PFSK-1 (cell line): ENCODE results near the gene PGGHG.

ENCODE experiments used
- FOXP2 ChIP-seq: optimal IDR thresholded peaks from 2 replicates; pipeline ENCODE3; 2011; ENCODE audit warnings: borderline replicate concordance, control low read depth, inconsistent platforms; ENCODE audit not compliant: insufficient read depth; ENCODE audit errors: extremely low read length, extremely low read depth
- POLR2AphosphoS5 ChIP-seq: IDR thresholded peaks from 2 replicates; pipeline ENCODE4 v1.6.1; 2012; ENCODE audit warnings: low read depth, mild to moderate bottlenecking, control low read depth, low read length, moderate library complexity
- SIN3A ChIP-seq: IDR thresholded peaks from 2 replicates; pipeline ENCODE4 v1.6.1; 2012; ENCODE audit warnings: mild to moderate bottlenecking, low read length, moderate library complexity, borderline replicate concordance; ENCODE audit not compliant: insufficient read depth
- TAF1 ChIP-seq: IDR thresholded peaks from 2 replicates; pipeline ENCODE4 v1.6.1; 2012; ENCODE audit warnings: low read length, control low read depth, borderline replicate concordance; ENCODE audit not compliant: insufficient read depth
- TF ChIP-seq, protein P1 (sequence below), 2 experiments: IDR thresholded peaks; 2 replicates each; pipeline versions ENCODE4 v1.6.1 to v1.8.0; 2011 to 2012; ENCODE audit warnings: low read depth in 2 of 2, low read length in 2 of 2, control low read depth in 1 of 2, inconsistent platforms in 1 of 2, mild to moderate bottlenecking in 1 of 2, moderate library complexity in 1 of 2; ENCODE audit not compliant: insufficient read depth in 1 of 2

PGGHG gene

DNA sequence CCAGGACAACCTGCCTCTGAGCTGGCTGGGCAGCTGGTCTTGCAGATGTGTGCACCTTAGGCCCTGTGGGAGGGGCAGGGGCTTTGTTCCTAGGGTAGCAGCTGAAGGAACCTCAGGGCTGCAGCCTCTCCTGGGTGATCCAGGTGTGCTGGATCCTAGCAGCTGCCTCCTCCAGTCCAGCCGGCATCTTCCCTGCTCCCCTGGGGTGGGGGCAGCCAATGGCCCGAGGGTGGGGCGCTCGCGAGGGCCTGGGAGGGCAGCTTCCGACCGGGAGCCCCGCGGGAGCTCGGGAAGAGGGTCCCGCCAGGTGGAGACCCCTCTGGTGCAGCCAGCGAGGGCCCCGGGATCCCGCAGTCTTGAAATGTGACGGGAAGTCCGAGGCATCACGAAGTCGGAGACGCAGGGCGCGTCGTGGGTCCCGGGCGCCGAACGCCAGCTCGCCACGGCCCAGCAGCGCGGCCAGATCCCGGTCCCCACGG lies 26.6 kb downstream of the PGGHG start:
- no peak for TF ChIP-seq SIN3A
- TF ChIP-seq, protein P1, sequence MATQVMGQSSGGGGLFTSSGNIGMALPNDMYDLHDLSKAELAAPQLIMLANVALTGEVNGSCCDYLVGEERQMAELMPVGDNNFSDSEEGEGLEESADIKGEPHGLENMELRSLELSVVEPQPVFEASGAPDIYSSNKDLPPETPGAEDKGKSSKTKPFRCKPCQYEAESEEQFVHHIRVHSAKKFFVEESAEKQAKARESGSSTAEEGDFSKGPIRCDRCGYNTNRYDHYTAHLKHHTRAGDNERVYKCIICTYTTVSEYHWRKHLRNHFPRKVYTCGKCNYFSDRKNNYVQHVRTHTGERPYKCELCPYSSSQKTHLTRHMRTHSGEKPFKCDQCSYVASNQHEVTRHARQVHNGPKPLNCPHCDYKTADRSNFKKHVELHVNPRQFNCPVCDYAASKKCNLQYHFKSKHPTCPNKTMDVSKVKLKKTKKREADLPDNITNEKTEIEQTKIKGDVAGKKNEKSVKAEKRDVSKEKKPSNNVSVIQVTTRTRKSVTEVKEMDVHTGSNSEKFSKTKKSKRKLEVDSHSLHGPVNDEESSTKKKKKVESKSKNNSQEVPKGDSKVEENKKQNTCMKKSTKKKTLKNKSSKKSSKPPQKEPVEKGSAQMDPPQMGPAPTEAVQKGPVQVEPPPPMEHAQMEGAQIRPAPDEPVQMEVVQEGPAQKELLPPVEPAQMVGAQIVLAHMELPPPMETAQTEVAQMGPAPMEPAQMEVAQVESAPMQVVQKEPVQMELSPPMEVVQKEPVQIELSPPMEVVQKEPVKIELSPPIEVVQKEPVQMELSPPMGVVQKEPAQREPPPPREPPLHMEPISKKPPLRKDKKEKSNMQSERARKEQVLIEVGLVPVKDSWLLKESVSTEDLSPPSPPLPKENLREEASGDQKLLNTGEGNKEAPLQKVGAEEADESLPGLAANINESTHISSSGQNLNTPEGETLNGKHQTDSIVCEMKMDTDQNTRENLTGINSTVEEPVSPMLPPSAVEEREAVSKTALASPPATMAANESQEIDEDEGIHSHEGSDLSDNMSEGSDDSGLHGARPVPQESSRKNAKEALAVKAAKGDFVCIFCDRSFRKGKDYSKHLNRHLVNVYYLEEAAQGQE (IDR thresholded peaks at IDR 0.05; ENCODE audit: insufficient read depth in 1 of 2, low read depth in 2 of 2, low read length in 2 of 2), result no peak
- no peak for TF ChIP-seq TAF1
- no peak for TF ChIP-seq POLR2AphosphoS5

DNA sequence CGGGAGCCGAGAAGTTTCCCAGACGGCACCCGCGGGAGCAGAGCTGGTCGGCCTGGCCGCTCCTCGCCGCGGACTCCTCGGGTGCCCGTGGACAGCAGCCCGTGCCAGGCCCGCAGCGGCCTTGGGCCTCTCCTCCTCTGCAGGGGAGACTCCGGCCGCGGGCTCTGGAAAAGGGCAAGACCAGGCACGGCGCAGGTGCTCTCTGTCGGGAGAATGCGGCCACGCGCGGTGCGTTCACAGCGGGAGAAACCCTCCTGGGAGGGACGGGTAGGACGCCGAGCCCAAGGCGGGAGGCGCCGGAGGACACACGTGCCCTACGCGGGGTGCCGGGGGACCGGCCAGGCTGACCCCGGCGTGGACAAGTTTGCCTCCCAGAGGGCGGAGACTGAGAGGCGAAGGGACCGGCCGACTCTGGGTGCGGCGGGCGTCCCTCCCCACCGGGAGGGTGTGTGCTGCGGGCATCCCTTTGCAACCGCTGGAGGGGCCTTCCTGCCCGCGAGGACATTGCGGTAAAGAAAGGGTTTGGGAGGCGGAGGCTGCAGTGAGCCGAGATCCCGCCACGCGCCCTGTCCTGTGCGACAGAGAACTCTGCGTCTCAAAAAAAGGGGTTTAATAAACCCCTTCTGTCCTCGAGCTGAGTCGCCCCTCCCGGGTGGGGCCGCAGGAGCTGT lies 27.2 kb downstream of the PGGHG start:
- TF ChIP-seq, protein P1 (IDR thresholded peaks at IDR 0.05; ENCODE audit: insufficient read depth in 1 of 2, low read depth in 2 of 2, low read length in 2 of 2), result no peak
- TF ChIP-seq SIN3A, result no peak
- TF ChIP-seq TAF1, result no peak
- no peak for TF ChIP-seq POLR2AphosphoS5
- no peak for TF ChIP-seq FOXP2

DNA sequence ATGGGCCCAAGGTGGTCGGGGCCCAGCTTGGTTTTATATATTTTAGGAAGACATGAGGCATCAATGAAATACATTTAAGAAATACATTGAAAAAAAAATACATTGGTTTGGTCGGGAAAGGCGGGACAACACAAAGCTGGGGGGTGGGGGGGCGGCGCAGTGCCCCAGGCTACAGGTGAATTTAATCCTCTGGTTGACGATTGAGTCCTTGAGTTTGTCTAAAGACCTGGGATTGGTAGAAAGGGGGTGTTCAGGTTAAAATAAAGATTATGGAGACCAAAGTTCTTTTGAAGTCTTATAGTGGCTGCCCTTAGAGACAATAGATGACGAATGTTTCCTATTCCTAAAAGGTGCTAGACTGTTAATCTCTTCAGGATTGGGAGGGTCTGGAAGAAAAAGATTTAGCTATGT lies 28.0 kb downstream of the PGGHG start:
- no peak for TF ChIP-seq FOXP2
- no peak for TF ChIP-seq SIN3A
- TF ChIP-seq, protein P1 (IDR thresholded peaks at IDR 0.05; ENCODE audit: insufficient read depth in 1 of 2, low read depth in 2 of 2, low read length in 2 of 2), result no peak
- no peak for TF ChIP-seq POLR2AphosphoS5
- TF ChIP-seq TAF1, result no peak

DNA sequence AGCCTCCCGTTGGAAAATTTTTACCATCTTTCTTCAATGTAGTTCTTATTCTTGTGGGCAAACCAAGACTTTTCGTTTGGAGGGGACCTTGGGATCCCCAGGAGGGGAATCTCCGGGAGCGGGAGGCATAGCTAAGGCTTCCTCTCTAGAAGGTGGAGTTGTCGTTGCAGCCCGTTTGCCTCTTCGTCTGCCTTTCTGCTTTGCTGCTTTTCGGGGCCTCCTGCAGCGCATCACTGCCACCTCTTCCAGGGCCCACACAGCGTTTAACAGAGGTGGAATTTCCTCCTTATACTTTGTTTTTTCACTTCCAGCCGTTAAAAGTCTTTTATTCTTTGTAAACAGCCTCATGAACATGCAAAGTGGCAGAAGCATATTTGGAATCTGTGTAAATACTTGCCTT lies 35.2 kb downstream of the PGGHG start:
- no peak for TF ChIP-seq TAF1

DNA sequence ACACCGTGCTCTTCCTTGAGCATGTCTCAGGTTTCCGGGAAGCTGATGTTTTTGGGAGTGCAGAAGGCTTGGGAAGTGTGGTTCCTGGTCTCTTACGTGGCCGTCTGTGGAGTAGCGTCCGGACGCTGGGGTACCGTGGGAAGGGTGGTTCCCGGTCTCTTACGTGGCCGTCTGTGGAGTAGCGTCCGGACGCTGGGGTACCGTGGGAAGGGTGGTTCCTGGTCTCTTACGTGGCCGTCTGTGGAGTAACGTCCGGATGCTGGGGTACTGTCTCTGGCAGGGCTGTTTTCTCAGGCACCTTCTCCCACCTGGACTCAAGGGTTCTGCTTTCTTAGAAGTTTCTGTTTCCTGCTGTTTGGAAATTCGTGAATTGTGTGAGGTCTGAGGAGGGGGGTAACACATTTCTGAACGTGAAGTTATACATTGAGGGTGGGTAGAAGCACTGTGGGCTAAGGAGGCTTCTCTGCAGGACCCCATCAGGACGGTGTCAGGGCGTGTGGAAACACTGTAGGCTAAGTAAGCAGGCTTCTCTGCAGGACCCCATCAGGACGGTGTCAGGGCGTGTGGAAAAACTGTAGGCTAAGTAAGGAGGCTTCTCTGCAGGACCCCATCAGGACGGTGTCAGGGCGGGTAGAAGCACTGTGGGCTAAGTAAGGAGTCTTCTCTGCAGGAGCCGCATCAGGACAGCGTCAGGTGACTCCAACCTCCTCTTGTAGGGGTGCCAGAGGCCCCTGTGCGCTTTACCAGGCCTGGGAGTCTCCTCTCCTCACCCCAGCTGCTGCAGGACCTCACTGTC lies 37.1 kb downstream of the PGGHG start:
- TF ChIP-seq POLR2AphosphoS5 (no peak), SIN3A (no peak), FOXP2 (no peak), TAF1 (no peak)
- TF ChIP-seq, protein P1 (IDR thresholded peaks at IDR 0.05; ENCODE audit: insufficient read depth in 1 of 2, low read depth in 2 of 2, low read length in 2 of 2), result no peak
